Choroid plexus epithelial cell (primary cell): ENCODE measurements around the gene MLLT1.

ENCODE experiments used
- DNase-seq: peaks from one replicate; pipeline ENCODE4 v3.0.0-alpha.2; 2010; ENCODE audit warnings: low read depth
- H3K4me3 ChIP-seq: 2 replicates; pipeline ENCODE4 v1.5.1; 2011; ENCODE audit warnings: low read depth, mild to moderate bottlenecking, control low read depth, low read length, moderate library complexity
- CTCF ChIP-seq: conservative IDR thresholded peaks from 2 replicates; pipeline ENCODE4 v1.5.1; 2011; ENCODE audit warnings: low read depth, mild to moderate bottlenecking, control low read depth, inconsistent platforms, low read length, moderate library complexity

Gene MLLT1

GRCh38 chr19:6250909-6251308, 28.9 kb downstream of the MLLT1 start:
- DNase-seq, result no peak
- H3K4me3 ChIP-seq, result no peak overlapping the region
- no peak for TF ChIP-seq CTCF

GRCh38 chr19:6250024-6250615, 29.7 kb downstream of the MLLT1 start:
- H3K4me3 ChIP-seq, result no peak overlapping the region
- peak; percentile 46 for DNase-seq
- TF ChIP-seq CTCF, result no peak

DNA sequence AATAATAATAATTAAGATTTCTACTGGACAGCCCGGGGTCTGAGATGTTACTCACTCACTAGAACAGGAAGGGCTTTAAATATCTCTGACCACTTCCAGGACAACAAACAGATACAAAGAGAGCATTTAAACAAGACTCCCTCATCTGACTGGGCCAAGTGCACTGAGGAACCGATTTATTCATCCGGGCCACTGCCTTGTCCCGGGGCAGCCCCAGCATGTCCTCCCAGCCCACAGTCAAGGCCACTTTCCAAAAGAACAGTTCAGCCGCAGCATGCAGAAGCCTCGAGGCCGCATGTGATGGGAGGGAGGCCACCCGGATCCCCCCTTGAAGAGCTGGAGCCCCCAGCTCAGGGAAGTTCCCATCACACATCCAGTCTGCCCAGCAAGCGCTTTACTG, 30.5 kb downstream of the MLLT1 start:
- no peak for TF ChIP-seq CTCF

GRCh38 chr19:6248844-6249243, 30.9 kb downstream of the MLLT1 start:
- DNase-seq, result peak; percentile 35
- no peak for TF ChIP-seq CTCF
- no peak overlapping the region for H3K4me3 ChIP-seq

More for the DNA sequence above, 30.5 kb downstream of the MLLT1 start:
- H3K4me3 ChIP-seq, result no peak overlapping the region
- DNase-seq, result peak; percentile 60

- DNase-seq, result no peak
- TF ChIP-seq CTCF, result no peak
- H3K4me3 ChIP-seq, result no peak overlapping the region
Measured at GRCh38 chr19:6248341-6248740, 31.4 kb downstream of the MLLT1 start.

GRCh38 chr19:6247007-6247288, 32.8 kb downstream of the MLLT1 start:
- no peak for DNase-seq
- no peak overlapping the region for H3K4me3 ChIP-seq
- TF ChIP-seq CTCF, result no peak

DNA sequence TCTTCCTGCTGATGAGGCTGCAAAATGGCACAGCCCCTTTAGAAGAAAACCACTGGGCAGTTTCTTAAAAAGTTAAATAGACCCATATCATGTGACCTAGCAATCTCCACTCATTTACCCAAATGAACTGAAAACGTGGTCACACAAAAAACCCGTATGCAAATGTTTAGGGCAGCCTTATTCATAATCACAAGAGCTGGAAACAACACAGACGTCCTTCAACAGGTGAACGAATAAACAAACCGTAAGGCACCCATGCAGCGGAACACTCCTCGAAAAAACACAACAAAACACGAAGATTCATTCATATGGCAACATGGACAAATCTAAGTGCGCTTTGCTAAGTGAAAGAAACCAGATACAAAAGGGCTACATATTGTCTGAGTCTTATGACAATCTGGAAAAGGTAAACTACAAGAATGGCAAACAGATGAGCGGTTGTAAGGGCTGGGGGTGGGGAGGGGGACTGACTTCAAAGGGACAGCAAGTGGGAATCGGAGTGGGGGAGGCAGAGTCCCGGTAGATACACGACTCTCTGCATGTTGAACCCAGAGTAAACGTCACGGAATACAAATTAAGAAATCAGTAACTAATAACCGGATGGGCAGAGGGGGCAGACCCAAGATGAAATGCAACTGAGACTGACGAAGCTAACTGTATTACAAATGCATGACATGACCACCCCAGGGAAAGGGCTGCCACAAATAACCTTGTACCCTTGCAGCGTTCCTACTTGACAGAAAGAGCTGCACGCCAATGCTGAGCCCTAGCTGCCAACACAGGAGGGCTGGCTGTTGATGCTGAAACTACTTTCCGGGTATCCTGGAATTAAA, 33.4 kb downstream of the MLLT1 start:
- no peak overlapping the region for H3K4me3 ChIP-seq
- TF ChIP-seq CTCF, result no peak
- no peak for DNase-seq
